Epidermal melanocyte (primary cell): ENCODE results near the gene TCL1B.

Experiments used
- DNase-seq: peaks from one replicate; pipeline ENCODE4 v3.0.0; 2011; ENCODE audit warnings: low spot score; ENCODE audit not compliant: insufficient read length

The TCL1B gene

DNA sequence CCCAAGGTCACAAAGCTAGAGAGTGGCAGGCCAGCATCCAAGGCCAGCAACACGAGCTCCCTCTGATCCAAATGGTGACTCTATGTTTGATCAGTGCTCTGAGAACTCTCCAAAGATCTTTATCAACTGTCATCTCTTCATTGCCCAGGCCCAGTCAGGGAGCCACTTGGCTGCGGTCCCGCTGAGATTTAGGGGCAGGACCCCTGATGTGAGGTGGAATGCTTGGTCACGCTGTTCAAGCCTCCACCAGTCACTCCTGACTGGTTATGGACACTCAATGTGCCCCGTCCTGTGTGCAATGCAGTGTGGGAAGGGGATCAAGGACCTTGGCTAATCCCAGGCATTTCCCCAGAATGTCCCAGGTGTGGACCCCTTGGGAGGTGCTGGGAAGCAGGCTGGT lies 19.8 kb upstream of the TCL1B start:
- DNase-seq: no peak

DNA sequence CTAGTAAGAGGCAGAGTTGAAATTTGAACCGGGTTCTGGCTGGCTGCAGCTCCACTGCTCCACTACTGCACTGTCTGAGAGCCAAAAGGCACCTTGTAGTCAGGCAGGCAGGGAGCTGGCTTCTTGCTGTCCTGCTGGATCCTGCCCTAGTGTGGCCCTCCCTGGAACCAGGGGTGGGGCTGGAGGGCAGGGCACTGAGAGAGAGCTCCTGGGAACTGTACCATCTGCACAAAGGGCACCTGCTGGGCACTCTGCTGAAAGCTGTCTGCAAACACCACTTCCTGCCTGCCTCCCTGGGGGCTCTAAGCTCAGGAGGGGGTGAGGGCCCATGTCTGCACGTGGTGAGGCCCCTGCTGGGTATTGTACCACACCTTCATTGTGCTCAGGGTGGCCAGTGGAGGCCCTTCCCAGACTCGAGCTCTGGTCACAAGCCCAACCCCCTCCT lies 19.0 kb upstream of the TCL1B start:
- no peak for DNase-seq

DNA sequence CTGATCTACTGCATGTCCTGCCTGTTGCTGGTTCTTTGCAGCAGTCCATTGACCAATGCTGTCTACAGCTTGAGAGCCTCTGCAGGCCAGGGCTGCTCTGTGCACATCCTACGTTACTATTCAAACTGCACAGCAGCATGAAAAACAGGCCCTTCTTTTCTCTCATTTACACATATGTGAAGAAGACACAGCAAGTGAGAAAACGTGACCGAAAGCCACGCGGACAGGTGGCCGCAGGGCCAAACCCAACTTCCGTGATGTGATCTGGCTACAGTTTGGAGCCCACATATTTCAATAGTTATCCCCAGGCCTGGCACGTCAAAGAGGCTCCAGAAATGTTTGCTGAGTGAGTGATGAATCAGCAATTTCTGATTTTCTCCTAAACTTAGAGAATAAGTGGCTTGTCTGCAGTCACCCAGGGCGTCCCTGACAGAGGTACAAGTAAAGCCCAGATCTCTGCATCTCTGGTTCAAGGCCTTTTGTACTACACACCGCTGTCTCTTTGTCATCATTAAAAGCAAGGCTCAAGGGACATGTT lies 17.9 kb upstream of the TCL1B start:
- DNase-seq: no peak

DNA sequence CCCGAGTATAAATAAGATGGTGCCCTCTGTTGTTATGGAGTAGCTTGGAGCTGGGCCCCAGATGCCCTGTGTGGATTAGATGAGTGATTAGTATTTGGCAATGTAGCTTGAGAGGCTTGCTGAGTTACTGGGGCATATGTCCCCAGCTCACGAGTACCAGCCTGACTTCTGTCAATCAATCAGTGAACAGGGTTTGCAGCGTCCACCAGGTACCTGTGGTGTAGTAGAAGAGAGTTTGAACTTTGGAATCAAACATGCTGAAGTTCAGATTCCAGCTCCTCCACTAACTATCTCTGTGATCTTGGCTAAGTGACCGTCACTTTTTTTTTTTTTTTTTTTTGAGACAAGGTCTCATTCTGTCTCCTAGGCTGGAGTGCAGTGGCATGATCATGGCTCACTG lies 11.6 kb upstream of the TCL1B start:
- no peak for DNase-seq

DNA sequence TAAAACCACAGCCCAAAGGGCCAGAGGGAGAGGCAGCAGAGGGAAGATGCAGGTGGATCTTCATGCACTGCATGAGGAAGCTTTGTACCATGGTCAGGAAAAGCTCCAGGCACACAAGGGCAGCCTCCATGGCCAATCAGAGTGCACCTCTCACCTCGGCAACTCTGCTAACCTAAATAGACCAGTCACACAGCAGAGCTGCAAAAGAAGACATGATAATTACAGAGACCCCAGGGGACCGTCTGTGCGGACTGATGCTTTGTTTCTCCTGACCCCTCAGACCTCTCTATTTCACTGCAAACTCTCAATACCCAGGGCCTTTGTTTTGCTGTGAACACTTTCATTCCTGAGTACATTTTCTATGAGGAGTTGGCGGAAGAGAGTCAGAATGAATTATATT lies 10.7 kb upstream of the TCL1B start:
- DNase-seq: no peak

DNA sequence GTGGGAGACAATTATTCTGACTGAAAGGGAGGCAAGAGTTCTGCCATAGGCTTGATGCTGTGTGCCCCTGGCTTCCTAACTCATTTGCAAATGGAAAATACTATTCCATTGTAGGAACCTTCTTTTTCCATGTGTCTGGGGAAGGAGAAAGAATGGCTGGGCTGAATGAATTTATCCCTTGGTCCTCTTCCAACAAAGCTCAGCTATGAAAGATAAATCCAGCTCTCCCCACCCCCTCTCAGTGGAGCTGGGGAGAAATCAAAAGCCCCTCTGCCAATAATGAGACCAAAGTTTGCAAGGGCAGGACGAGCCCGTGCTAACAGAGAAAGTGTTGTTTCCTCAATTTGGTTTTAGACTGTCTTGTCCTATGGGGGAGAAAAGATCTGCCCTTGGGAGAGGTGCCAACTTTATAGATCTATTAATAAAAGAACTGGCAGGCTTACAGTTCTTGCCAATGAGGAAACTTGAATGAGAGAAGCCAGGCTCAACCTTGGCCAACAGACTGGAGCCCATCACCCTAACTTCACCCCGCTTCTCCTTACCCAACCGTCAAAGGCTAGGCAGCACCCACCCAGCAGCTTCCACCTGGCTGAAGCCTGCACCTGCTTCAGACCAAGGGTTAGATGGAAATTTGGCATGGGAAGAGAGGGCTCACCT lies 8.9 kb upstream of the TCL1B start:
- no peak for DNase-seq

DNA sequence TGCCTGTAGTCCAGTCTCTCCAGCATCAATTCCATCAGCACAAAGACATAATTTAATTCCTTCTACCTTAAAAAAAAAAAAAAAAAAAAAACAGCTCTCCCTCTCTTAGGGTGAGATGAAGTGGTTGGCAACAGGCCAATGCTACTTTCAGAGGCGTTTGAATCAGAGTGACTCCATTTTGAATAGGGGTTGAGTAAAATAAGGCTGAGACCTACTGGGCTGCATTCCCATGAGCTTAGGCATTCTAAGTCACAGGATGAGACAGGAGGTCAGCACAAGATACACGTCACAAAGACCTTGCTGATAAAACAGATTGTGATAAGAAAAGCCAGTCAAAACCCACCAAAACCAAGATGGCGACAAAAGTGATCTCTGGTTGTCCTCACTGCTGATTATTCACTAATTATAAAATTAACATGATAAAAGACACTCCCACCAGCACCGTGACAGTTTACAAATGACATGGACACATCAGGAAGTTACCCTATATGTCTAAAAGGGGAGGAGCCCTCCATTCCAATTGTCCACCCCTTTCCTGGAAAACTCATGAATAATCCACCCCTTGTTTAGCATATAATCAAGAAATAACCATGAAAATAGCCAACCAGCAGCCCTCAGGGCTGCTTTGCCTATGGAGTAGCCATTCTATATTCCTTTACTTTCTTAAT lies 6.9 kb upstream of the TCL1B start:
- DNase-seq: no peak

DNA sequence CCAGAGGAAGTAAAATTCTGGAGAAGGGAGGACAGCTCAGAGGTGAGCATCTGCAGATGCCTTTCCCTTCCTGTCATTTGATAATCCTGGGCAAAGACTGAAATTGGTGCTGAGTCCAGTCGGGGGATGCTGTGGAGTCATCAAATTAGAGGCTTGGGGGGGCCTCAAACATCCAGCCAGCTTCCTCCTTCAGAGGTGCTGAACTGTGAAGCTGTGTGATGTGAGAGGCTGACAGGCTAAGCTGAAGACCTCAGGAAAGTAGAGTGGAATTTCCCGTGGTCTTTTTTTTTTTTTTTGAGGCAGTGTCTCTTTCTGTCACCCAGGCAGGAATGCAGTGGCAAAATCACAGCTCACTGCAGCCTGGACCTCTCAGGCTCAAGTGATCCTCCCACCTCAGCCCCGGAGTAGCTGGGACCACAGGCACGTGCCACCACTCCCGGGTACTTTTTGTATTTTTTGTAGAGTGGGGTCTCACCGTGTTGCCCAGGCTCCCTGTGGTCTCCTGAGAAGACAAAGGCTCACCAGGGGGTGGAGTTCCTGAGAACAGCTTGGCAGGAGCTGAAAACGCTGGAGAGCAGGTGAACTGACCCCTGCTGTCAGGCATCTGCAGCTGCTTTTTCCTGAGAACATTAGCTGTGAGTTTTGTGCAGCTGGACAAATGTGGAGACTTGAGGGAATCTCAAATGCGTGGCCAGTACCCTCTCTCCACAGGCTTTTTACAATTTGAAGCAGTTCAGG lies 6.1 kb upstream of the TCL1B start:
- no peak for DNase-seq

DNA sequence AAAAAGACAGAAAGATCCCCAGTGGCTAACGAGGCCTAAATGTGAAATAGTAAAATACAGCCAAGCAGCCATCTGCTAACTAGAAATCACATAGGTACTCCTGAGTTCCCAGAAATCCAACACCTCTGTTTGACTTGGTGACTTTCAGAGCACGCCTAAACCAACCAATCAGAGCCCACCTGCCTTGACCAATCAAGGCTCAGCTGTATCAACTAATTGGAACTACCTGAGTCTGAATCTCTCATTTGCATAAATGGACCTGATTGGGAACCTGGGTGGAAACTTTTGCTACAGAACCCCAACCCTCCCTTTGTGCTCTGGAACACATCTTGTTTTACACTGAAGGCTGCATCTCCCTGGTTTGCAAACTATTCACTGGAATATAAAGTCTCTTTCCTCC lies 5.1 kb upstream of the TCL1B start:
- DNase-seq: no peak

DNA sequence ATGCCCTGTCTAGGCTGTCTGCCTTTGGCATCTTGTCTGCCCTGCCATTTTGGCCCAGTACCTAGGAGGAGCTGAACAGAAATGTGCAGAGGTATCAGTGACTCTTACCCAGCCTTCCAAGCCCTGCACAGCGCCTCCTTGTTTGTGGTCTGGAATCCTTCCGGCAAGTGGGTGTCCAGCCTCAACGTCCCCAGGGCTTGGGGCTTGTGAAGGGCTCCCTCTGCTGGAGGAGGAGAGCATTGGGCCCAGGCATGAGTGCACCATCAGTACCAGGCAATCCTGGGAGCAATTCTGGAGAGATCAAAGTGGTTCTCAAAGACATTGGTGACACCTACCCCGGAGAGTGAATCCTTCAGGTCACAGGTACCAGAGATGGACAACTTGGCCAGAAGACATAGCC lies 2.4 kb upstream of the TCL1B start:
- DNase-seq: no peak

DNA sequence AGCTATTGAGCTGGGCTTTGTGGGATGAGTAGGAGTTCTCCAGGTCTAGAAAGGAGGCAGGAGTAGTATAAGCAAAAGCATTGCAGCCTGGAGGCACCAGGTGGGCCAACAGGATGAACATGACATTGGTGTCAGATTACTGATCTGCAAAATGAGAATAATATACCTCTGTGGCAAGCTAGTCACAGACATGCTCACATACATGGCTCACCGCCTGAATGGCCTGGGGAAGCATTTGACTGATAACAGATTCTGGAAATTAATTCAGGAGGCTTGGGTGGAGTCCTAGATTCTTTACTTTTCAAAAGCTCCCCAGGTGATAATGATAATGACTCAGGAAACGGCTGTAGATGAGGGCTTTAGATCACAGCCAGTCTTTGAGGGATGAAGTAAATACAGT lies 709 bp downstream of the TCL1B start:
- DNase-seq: no peak

DNA sequence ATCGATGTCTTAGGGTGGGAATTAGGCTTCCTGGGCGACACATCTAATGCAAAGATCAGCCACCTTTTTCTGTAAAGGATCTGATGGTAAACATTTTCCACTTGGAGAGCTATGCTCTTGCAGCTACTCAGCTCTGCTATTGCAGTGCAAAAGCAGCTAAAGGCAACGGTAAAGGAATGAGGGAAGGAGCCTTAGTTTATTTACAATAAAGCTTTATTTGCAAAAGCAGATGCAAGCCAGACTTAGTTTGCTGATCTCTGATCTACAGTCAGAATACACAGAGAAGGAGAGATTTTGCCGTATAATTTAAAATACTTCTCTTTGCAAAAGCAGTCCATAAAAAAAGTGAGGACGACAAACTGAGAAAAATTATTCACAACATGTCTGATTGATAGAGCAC lies 3.2 kb downstream of the TCL1B start:
- DNase-seq: no peak

DNA sequence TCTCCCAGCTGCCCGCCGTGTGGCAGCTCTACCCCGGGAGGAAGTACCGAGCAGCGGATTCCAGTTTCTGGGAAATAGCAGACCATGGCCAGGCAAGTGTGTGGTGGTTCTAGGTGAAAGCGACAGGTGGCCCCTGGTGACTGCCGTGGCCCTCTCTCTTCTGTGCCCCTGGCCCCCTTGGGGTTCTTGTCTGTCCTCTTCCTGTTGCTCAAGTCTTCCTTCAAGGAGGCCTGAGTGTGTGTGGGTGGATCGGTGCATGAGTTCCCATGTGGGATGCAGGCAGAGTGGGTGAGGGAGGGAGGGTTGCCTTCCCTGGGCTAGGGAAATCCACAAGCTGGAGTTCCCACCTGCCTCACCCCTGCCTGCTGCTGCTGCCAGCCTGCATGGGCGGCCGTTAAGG lies 4.6 kb downstream of the TCL1B start:
- no peak for DNase-seq

DNA sequence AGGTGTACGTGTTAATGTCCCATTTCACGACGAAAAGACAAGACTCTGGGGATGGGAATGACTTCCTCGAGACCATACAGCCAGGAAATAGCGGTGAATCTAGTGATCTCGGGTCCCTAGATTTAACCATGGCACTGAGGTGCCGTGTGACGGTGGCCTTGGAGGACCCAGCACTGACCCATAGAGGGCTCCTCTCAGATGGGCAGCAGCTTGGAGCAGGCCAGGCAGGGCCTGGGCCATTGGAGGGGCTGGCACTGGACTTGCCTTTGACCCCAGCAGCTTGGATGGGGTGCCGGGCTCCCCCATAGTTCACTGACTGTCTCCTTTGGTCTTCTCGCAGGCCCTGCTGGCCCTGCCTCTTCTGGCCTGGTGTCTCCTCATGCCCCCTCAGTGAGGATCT lies 5.4 kb downstream of the TCL1B start:
- DNase-seq: no peak

DNA sequence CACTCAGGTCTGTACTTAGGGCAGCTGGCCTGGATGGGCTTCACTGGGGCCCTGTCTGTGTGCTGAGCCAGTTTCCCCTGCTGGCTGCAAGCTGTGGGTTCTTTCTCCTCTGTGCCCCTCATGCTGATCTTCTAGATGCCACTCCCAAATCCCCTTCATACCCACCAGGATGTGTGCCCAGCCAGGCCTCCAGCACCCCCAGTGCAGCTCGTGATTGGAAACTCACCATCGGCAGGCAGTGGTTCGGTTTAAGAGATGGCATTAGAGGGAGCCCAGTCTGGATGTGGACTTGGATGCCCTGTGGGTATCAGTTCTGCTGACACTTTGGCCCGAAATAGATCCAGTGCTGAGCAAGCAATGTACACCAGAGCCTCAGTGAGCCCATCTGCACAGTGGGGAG lies 5.9 kb downstream of the TCL1B start:
- DNase-seq: no peak

DNA sequence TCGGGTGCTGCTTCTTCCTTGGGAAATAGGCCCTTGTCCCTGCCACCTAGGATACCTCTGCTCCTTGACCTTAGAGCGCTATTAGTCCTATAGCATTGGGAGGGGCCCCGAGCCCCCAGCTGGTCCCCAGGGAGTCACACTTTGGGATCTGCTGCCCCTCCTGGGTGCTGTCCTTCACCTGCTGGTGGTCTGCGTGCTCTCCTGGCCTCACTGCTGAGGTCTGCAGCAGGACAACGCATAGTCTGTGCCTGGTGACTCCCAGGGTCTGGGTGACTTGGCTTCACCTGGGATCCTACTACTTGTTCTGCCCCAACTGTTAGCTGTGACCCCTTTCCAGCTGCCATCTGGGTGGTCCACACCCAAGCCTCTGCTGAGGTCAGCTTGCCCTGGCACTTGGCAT lies 8.8 kb downstream of the TCL1B start:
- DNase-seq: no peak

DNA sequence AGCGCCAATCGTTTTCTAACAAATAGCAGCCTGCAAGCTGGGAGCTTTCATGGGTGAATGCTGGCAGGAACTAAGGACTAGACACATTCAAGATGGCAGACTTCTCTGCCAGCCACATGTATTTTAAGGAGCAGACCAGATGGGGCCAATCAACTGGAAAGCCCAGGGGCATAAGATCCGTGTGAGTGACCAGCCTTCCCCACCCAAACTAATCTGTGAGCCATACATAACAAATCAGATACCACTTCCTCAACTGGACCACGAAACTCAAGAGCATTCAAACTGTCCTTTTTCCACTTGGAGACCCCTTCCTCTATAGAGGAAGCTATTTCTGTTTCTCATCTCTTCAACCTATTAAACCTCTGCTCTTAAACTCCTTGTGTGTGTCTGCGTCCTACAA lies 9.7 kb downstream of the TCL1B start:
- no peak for DNase-seq

DNA sequence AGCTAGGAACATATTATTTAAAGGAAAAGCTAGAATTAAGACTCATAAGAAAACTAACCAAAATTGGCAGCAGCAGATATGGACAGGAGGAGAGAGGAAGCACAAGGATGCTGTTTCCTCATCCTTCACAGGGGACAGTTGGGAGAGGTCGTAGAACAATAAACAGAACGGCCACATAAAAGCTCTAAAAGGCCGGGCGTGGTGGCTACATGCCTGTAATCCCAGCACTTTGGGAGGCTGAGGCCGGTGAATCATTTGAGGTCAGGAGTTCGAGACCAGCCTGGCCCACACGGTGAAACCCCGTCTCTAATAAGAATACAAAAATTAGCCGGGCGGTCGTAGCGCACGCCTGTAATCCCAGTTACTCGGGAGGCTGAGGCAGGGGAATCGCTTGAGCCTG lies 10.5 kb downstream of the TCL1B start:
- no peak for DNase-seq

DNA sequence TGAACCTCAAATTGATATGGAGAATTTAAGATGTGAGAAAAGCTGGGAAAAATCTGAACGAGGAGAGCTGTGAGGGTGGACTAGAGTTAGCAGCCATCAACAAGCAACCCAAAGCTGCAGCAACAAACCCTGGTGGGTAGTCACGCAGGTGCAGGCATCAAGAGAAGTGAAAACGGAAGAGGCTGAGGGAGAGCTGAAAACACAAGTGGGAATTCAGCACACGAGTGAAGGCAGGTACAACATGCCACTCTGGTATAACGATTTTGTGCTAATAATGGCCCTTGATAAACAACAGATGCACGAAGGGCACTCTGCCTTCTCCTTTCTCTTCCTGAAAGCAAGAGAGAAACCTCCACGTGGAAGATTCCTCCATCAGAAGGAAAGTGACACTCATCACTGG lies 11.5 kb downstream of the TCL1B start:
- DNase-seq: no peak

DNA sequence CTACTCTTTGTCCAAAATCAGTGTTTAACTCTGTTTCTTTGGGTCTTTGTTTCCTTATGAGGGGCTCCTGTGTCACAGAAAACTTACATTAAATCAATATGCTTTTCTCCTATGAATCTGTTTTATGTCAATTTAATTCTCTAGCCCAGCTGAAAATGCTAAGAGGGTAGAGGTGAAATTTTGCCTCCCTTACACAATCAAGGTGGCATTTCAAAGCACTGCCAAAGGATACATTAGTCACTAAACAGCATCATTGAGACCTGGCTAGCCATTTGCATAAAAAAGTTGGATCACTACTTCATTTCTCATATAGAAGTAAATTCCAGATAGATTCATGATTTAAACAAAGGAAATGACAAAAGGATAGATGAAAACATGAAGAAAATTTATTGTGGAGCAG lies 12.1 kb downstream of the TCL1B start:
- DNase-seq: no peak

DNA sequence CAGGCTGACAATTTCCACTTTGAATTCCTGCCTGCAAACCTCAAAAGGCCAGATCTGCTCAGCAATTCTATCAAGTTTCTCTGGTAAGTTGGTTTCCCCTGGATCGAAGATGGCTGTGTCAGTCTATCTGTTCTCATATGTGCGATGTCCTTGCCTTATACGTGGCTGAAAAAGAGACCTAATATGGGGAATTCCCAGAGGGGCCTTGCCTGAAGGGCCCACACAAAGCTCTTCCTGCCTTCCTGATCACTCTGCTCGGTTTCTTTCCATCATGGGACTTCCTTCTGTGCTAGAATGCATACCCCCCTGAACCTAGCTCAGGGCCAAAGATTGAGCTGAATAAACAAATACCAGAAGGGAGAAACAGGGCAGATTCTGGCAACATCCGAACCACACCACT lies 13.2 kb downstream of the TCL1B start:
- DNase-seq: no peak

DNA sequence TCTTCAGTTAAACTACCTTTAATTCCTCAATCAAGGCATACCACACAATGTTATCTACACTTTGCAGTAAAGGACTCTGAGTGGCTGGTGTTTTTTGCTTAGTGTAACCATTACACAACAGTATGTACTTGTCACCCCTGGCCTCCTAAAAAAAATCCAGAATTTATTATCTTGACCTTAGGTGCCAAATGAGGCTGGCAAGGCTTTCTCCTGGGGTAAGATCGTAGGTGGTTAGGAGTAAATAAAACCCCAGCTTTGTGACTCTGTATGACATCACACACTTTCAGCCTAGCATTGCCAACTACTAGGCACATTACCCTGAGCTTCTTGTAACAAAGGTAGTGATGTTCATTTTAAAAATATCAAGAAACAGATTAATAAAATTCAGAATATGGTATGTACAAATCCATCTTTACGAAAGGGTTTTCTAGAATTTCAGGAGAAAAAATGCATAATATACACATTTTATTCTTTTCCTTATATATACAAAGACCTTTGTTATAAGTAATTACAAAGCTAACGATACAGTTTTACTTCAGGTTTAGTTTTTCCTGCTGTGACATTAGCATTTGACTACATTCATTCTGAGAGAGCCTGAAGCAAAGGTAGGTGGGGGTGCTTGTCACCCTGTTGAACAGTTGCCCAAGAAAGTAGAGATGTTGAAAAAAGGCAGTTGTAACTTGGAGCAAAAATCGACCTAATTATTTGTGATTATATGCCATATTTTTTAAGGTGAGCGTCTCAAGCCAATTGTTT lies 14.2 kb downstream of the TCL1B start:
- DNase-seq: no peak
